ENCODE measurements around the gene CDH23. TPM values are rescaled to one million over a fixed set of nuclear protein-coding genes. Genes with fewer than 3 reads are reported as not detected.

Gene CDH23
- total and polyA plus RNA-seq, 10 of the 15 experiments (the other 5 are each of a cell fraction or from before 2014, with no cell fraction given) = 0.09 to 0.40 (median 0.15) TPM; not detected in 1

- TF ChIP-seq MXI1 (IDR thresholded peaks at IDR 0.05; ENCODE audit: low read depth, low read length) (no peak), EP300 (IDR thresholded peaks at IDR 0.05; ENCODE audit: borderline replicate concordance in 1 of 2, control insufficient read depth in 1 of 2, low read depth in 2 of 2, low read length in 2 of 2) (no peak), HDAC6 (IDR thresholded peaks at IDR 0.05; ENCODE audit: unreplicated experiment) (no peak), FOXM1 (IDR thresholded peaks at IDR 0.05; ENCODE audit: low read depth, low read length) (no peak), RELA (IDR thresholded peaks at IDR 0.05; ENCODE audit: borderline replicate concordance, partially characterized antibody) (no peak), STAT1 (conservative IDR thresholded peaks at IDR 0.05) (no peak)
Observed at GRCh38 chr10:71761105-71761511, 364.4 kb downstream of the CDH23 start (continued).

- Histone ChIP-seq H3K4me1 (ENCODE audit: control insufficient read depth, insufficient read depth, low read length) (peaks cover 8% of the 10 kb centered on the region; the same call in 1 of the 2 replicates), H3K36me3 (ENCODE audit: control insufficient read depth in 2 of 2, insufficient read depth in 2 of 2, low read length in 1 of 2) (no peaks in the 10 kb centered on the region; a peak in 1 of 4 replicates), H3K27me3 (replicated peaks in 1 of 2; ENCODE audit: control insufficient read depth in 2 of 2, insufficient read depth in 2 of 2, low read length in 1 of 2) (no peaks in the 10 kb centered on the region), H3K4me2 (ENCODE audit: control insufficient read depth, insufficient read depth) (no peak overlapping the region), H3K79me2 (ENCODE audit: control insufficient read depth, insufficient read depth, low read length) (no peaks in the 10 kb centered on the region), H2AFZ (ENCODE audit: control insufficient read depth, low read depth, low read length) (no peak overlapping the region), H3K9ac (ENCODE audit: control insufficient read depth, insufficient read depth, low read length) (no peak overlapping the region), H3K4me3 (no peak overlapping the region), H4K20me1 (ENCODE audit: control insufficient read depth, insufficient read depth) (no peaks in the 10 kb centered on the region), H3K9me3 (replicated peaks; ENCODE audit: control insufficient read depth, insufficient read depth, low read length) (no peaks in the 10 kb centered on the region), H3K27ac (ENCODE audit: control insufficient read depth, insufficient read depth) (no peak overlapping the region)
- 87% methylated on average over 26 of the region's 26 CpGs for WGBS (ENCODE audit: insufficient coverage, insufficient replicate concordance, low lambda C conversion rate, missing lambda C conversion rate)
- TF ChIP-seq DPF2 (IDR thresholded peaks at IDR 0.05) = no peak
- no peak for TF ChIP-seq ZBTB4 (CRISPR knock-in tag; IDR thresholded peaks at IDR 0.05)
- TF ChIP-seq, protein P1, sequence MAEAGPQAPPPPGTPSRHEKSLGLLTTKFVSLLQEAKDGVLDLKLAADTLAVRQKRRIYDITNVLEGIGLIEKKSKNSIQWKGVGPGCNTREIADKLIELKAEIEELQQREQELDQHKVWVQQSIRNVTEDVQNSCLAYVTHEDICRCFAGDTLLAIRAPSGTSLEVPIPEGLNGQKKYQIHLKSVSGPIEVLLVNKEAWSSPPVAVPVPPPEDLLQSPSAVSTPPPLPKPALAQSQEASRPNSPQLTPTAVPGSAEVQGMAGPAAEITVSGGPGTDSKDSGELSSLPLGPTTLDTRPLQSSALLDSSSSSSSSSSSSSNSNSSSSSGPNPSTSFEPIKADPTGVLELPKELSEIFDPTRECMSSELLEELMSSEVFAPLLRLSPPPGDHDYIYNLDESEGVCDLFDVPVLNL (IDR thresholded peaks at IDR 0.05; ENCODE audit: low read depth, low read length) = no peak
- TF ChIP-seq RAD21 (IDR thresholded peaks at IDR 0.05; ENCODE audit: insufficient read depth, low read depth, low read length) = peak; percentile 17; the same call in 1 of the 2 replicates
- peak in 1 of 3 experiments; percentile 22; a peak in 2 of 6 replicates for TF ChIP-seq CTCF (IDR thresholded peaks at IDR 0.05 in 2 of 3, conservative IDR thresholded peaks at IDR 0.05 in 1 of 3; ENCODE audit: control insufficient read depth in 2 of 3, extremely low read depth in 1 of 3, insufficient read depth in 1 of 3, low read depth in 3 of 3, low read length in 3 of 3)
- no peak for TF ChIP-seq TCF7 (IDR thresholded peaks at IDR 0.05; ENCODE audit: borderline replicate concordance)
- TF ChIP-seq BHLHE40 (IDR thresholded peaks at IDR 0.05; ENCODE audit: borderline replicate concordance in 1 of 2, low read depth in 2 of 2, low read length in 1 of 2) = peak in 1 of 2 experiments; percentile 51; a peak in 2 of 4 replicates
- no peak for TF ChIP-seq POU2F2 (IDR thresholded peaks at IDR 0.05; ENCODE audit: borderline replicate concordance, low read depth, low read length)
- TF ChIP-seq SMC3 (IDR thresholded peaks at IDR 0.05; ENCODE audit: borderline replicate concordance, low read length) = peak; percentile 15; the same call in 1 of the 2 replicates
- CTCF ChIA-PET = no interaction called here
- RAD21 ChIA-PET (ENCODE audit: unreplicated experiment) = interaction anchor here (1.1 kb wide), 1 partner anchor 135 kb away, joined by 3 read pairs; no protein-coding TSS in a partner anchor
- no TSS peak for BruUV-seq (replicated peaks)
- no peak for DNase-seq (ENCODE audit: low read depth, low spot score)
- peak; percentile 55 for ATAC-seq
- FAIRE-seq = no peak
- in situ Hi-C loops (cut with MboI) (no loop called here), intact Hi-C loops (cut with micrococcal nuclease; ENCODE audit: unreplicated experiment) (no loop called here)
- SMC1A ChIA-PET (ENCODE audit: uncharacterized antibody, unreplicated experiment) = interaction anchor here (1.5 kb wide), 1 partner anchor 74 kb away, joined by 5 read pairs; no protein-coding TSS in a partner anchor
- POLR2A ChIA-PET = no interaction called here
Observed at GRCh38 chr10:71761541-71762113, 364.9 kb downstream of the CDH23 start.

Data from GM12878 (cell line).